ENCODE data around the gene FOXN1. TPM values are rescaled to one million over a fixed set of nuclear protein-coding genes. Genes with fewer than 3 reads are reported as not detected.

FOXN1 gene
- total and polyA plus RNA-seq, 8 donors = 0.43 to 9.3 (median 2.4) TPM; not detected in 5

GRCh38 chr17:28576758-28577465, 70.8 kb downstream of the FOXN1 start, which contains the start of gene ALDOC:
Gene ALDOC (minus strand): TSS chr17:28576895. CDS start chr17:28575532, 1,363 bp downstream.
- Histone ChIP-seq H3K36me3 (peaks cover 0 to 21% (median 0%) of the 10 kb centered on the region in 4 donors), H3K4me1 (peaks cover 12 to 38% (median 21%) of the 10 kb centered on the region in 4 donors), H3K27ac (peak within 1 kb of the TSS in 2 of 5 donors; percentile 46 to 48), H3K27me3 (no peaks in the 10 kb centered on the region), H3K4me3 (peak within 1 kb of the TSS; percentile 14 to 34 (median 31)), H3K9me3 (no peaks in the 10 kb centered on the region)
- peak; percentile 98 to 99 for DNase-seq
- intact Hi-C loops (cut with DNase I; ENCODE audit: low total_unique reads) = no loop called here
- WGBS, 5 donors = 3 to 6% (median 4%) methylated on average over 22 to 26 of the region's 26 CpGs
- peak in 2 of 4 donors; percentile 13 to 56 for TF ChIP-seq POLR2A (IDR thresholded peaks at IDR 0.05)
- peak; percentile 76 to 95 (median 95) for TF ChIP-seq POLR2AphosphoS5 (IDR thresholded peaks at IDR 0.05)
- no peak for TF ChIP-seq EP300 (IDR thresholded peaks at IDR 0.05)

GRCh38 chr17:28577466-28577824, 71.3 kb downstream of the FOXN1 start:
- Histone ChIP-seq H3K4me3 (no peak overlapping the region), H3K27me3 (no peaks in the 10 kb centered on the region), H3K27ac (peak overlapping the region in 1 of 5 donors; percentile 46), H3K4me1 (peaks cover 7 to 33% (median 16%) of the 10 kb centered on the region in 4 donors), H3K9me3 (no peaks in the 10 kb centered on the region), H3K36me3 (peaks cover 0 to 21% (median under 1%) of the 10 kb centered on the region in 4 donors)
- intact Hi-C loops (cut with DNase I; ENCODE audit: low total_unique reads) = no loop called here
- TF ChIP-seq EP300 (IDR thresholded peaks at IDR 0.05) (no peak), POLR2AphosphoS5 (IDR thresholded peaks at IDR 0.05) (no peak), POLR2A (IDR thresholded peaks at IDR 0.05) (no peak)
- TF ChIP-seq, protein P1, sequence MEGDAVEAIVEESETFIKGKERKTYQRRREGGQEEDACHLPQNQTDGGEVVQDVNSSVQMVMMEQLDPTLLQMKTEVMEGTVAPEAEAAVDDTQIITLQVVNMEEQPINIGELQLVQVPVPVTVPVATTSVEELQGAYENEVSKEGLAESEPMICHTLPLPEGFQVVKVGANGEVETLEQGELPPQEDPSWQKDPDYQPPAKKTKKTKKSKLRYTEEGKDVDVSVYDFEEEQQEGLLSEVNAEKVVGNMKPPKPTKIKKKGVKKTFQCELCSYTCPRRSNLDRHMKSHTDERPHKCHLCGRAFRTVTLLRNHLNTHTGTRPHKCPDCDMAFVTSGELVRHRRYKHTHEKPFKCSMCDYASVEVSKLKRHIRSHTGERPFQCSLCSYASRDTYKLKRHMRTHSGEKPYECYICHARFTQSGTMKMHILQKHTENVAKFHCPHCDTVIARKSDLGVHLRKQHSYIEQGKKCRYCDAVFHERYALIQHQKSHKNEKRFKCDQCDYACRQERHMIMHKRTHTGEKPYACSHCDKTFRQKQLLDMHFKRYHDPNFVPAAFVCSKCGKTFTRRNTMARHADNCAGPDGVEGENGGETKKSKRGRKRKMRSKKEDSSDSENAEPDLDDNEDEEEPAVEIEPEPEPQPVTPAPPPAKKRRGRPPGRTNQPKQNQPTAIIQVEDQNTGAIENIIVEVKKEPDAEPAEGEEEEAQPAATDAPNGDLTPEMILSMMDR (IDR thresholded peaks at IDR 0.05) = no peak
- 88 to 100% (median 98%) methylated on average over 3 of the region's 3 CpGs for WGBS, 5 donors
- DNase-seq = no peak

GRCh38 chr17:28578246-28579195, 72.4 kb downstream of the FOXN1 start:
- Histone ChIP-seq H3K4me1 (peaks cover 5 to 22% (median 10%) of the 10 kb centered on the region in 4 donors), H3K4me3 (no peak overlapping the region), H3K9me3 (no peaks in the 10 kb centered on the region), H3K27me3 (no peaks in the 10 kb centered on the region), H3K36me3 (peaks cover 0 to 28% (median 11%) of the 10 kb centered on the region in 4 donors), H3K27ac (no peak overlapping the region)
- no peak for DNase-seq
- 94 to 98% (median 96%) methylated on average over 8 of the region's 8 CpGs for WGBS, 5 donors
- no peak for TF ChIP-seq POLR2A (IDR thresholded peaks at IDR 0.05)
- TF ChIP-seq EP300 (IDR thresholded peaks at IDR 0.05) = no peak
- no peak for TF ChIP-seq POLR2AphosphoS5 (IDR thresholded peaks at IDR 0.05)
- TF ChIP-seq, protein P1 (IDR thresholded peaks at IDR 0.05) = no peak
- intact Hi-C loops (cut with DNase I; ENCODE audit: low total_unique reads) = no loop called here

DNA sequence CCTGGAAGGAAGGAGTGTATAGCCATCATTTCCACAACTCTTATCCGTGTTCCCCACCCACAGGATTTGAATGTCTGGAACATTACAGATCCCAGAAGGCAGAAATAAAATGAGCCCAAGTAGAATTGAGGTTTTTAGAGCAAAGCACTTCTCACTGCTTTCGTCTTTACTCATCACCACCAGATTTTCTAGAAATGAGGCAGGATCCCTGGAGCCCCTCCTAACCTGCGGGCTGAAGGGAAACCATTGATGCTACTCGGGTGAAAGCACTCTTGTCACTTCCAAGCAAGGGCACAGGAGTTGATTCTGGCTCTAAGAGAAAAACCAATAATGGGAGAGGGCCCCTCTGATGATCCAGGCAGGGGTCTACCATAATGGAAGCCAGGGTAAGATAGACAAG, 73.4 kb downstream of the FOXN1 start:
- peaks cover 0 to 38% (median 20%) of the 10 kb centered on the region in 4 donors for H3K36me3 ChIP-seq
- intact Hi-C loops (cut with DNase I; ENCODE audit: low total_unique reads) = no loop called here
- no peak for DNase-seq
- WGBS, 5 donors = 86 to 91% (median 88%) methylated on average over 4 of the region's 4 CpGs
- peaks cover 5 to 21% (median 10%) of the 10 kb centered on the region in 4 donors for H3K4me1 ChIP-seq
- no peak overlapping the region for H3K27ac ChIP-seq
- H3K4me3 ChIP-seq = no peak overlapping the region
- H3K27me3 ChIP-seq = no peaks in the 10 kb centered on the region
- TF ChIP-seq POLR2AphosphoS5 (IDR thresholded peaks at IDR 0.05) = no peak
- TF ChIP-seq, protein P1 (IDR thresholded peaks at IDR 0.05) = no peak
- TF ChIP-seq POLR2A (IDR thresholded peaks at IDR 0.05) = no peak
- no peak for TF ChIP-seq EP300 (IDR thresholded peaks at IDR 0.05)
- H3K9me3 ChIP-seq = no peaks in the 10 kb centered on the region

Measured in stomach (tissue), 9 donors.